Urinary bladder (tissue), 4 donors: ENCODE results near the gene KRTAP10-2. TPM values are rescaled to one million over a fixed set of nuclear protein-coding genes. Genes with fewer than 3 reads are reported as not detected.
A peak's percentile ranks its signal among the peaks of the same experiment; 100 is the strongest.
"Not testable (repeated sequence)": the region's sequence is repeated elsewhere in the genome, so short reads cannot be mapped to it uniquely, and the experiment has no call there.

Experiments used
- DNase-seq: peaks from one replicate; pipeline ENCODE4 v3.0.0-alpha.2; 2015; ENCODE audit errors: extremely low spot score
- H3K27ac ChIP-seq: one replicate; pipeline ENCODE4 v1.5.1; 2013; ENCODE audit warnings: low read depth, mild to moderate bottlenecking, moderate library complexity
- H3K36me3 ChIP-seq: one replicate; pipeline ENCODE4 v1.6.1; 2013; ENCODE audit warnings: mild to moderate bottlenecking, moderate library complexity; ENCODE audit not compliant: insufficient read depth
- H3K4me1 ChIP-seq: one replicate; pipeline ENCODE4 v1.6.1; 2013; ENCODE audit warnings: mild to moderate bottlenecking, moderate library complexity; ENCODE audit not compliant: insufficient read depth
- H3K4me3 ChIP-seq: one replicate; pipeline ENCODE4 v1.5.1; 2013; ENCODE audit warnings: low read depth, low read length
- WGBS: extraction: QIAGEN DNeasy Blood & Tissue Kit; methylation state at CpG from one replicate; pipeline ENCODE4 v1.1.7; 2013; 5-methylcytosine and 5-hydroxymethylcytosine counted together
- polyA plus RNA-seq: library from polyadenylated mRNA; stranded (reverse); fragments of 200-250 nt; gene quantifications from one replicate; pipeline ENCODE4 v1.2.3, GENCODE V29; 2013
- total RNA-seq: library from RNA; depleted of rRNA; stranded (reverse); fragments of >200 nt; gene quantifications from one replicate; pipeline ENCODE4 v1.2.3, GENCODE V29; 2014
- donor health status: healthy with polysubstance abuse.
- donor health status: healthy.

KRTAP10-2 gene
- total and polyA plus RNA-seq, 2 donors, result not detected

DNA sequence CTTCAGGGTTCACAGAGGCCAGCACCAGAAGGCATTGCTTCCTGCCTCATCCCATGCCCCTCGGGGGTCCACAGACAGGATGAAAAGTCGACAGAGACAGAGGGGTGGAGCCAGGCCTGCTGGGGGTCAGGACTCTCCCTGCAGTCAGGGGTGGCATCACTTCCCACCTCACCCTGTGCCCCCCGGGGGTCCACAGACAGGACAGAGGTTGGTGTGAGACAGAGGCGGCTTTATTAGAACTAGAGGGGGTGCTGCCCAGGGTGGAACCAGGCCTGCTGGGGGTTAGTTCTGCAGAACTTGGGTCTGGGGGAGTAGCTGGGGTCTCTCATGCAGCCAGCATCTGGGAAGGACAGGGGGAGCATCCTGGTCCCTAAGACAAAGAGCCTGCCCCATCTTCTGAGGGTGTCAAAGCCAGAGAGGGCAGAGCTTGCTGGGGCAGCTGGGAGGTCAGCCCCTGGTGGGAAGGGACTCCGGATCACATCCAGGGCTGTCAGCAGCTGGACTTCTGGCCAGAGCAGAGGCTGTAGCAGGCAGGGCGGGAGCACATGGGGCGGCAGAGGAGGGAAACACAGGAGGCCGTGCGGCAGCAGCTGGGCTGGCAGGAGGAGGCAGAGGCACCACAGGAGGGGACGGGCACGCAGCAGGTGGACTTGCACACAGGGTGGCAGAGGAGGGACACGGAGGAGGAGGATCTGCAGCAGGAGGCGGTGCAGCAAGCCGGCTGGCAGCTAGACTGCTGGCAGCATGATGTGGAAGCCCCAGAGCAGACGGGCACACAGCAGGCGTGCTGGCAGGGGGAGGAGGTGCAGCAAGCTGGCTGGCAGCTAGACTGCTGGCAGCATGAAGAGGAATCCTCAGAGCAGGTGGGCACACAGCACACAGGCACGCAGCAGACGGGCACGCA lies 39.8 kb upstream of the KRTAP10-2 start:
- not testable (repeated sequence) for H3K27ac ChIP-seq, DNase-seq, H3K4me3 ChIP-seq, H3K4me1 ChIP-seq, H3K36me3 ChIP-seq
- WGBS, result 57% methylated on average over 17 of the region's 19 CpGs

DNA sequence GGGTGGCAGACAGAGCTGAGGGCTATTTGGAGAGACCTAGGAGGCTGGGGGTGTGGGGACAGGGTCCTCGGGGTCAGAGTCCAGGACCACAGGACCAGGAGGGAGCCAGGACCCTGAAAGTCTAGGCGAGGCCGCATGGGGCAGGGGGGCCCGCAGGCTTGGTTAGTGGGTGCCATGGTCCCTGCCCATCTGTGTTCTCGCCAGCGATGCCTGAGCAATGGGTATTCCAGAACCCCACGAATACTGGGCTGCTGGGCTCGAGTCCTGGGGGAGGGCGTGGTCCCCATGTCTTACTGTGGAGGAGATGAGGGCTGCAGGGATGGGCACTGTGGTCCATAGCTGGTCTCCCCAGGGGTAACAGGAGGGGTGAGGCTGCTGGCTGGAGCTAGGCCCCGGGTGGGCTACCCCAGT lies 39.0 kb upstream of the KRTAP10-2 start:
- Histone ChIP-seq H3K4me1 (no peaks in the 10 kb centered on the region), H3K27ac (no peak overlapping the region), H3K36me3 (no peaks in the 10 kb centered on the region), H3K4me3 (no peak overlapping the region)
- no peak for DNase-seq
- 83% methylated on average over 10 of the region's 10 CpGs for WGBS

DNA sequence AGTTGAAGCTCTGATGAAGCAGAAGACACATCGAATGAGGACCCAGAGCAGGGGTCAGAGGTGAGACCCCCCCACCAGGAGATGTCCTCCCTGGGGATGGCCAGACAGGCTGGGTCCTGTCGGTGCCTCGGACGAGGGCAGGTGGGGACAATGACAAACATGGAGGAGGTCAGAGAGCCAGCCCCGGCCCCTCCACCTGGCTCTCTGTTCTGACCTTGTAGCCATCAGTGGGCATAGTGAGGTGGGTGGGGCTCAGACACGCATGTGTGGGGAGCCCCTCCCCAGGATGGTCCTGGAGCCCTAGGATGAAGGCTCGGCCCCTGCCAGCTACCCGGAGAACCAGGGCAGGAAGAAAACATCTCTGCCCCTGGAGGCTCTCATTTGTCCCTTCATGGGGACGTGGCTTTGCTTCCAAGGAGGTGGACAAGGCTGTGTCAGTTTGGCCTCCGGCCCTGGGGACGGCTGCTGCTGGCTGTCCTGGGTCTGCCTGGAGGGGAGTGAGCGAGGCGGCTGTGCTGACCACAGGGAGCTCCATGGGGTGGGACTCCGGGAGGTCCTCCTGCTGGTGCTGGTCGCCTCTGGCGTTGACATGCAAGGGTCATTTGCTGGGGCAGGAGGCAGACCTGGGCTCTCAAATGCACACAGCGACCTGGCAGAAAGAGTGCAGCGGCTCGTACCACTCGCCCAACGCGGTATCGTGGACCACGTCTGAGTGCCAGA lies 38.4 kb upstream of the KRTAP10-2 start:
- Histone ChIP-seq H3K4me1 (no peaks in the 10 kb centered on the region), H3K36me3 (no peaks in the 10 kb centered on the region), H3K27ac (no peak overlapping the region), H3K4me3 (no peak overlapping the region)
- 81% methylated on average over 24 of the region's 24 CpGs for WGBS
- DNase-seq, result no peak

DNA sequence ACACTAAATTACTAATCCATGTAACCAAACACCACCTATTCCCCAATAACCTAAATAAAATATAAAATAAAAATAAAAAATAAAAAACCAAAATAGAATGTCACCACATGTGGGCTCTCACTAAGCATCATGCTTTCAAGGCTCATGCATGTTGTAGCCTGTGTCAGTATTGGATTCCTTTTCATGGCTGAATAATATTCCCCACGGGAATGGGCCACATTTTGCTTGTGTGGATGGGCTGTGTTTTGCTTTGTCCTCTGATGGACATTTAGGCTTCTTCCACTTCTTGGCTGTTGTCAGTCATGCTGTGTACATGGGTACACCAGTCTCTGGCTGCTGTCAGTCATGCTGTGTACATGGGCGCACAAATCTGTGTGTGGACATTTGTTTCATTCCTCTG lies 37.8 kb upstream of the KRTAP10-2 start:
- H3K4me1 ChIP-seq, result no peaks in the 10 kb centered on the region
- no peak for DNase-seq
- WGBS, result 96% methylated on average over 2 of the region's 2 CpGs

DNA sequence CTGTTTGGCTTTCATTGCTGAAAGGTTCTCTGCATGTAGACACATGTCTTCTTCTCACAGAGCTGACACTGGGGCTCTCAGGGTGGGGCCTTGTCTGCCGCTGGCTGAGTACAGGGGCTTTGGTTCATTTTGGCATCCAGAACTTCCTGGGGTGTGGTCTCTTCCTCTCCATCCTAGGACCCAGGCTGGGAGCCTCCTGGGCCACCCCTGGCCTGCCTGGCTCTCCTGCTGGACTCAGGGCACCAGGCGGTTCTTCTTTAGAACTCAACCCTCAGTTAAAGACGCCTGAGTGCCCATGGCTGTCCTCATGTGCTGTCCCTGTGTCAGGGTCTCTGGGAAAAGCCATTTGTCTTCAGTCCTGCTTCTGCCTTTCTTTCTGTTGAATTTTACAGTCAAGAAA lies 34.6 kb upstream of the KRTAP10-2 start:
- Histone ChIP-seq H3K4me1 (no peaks in the 10 kb centered on the region), H3K4me3 (no peak overlapping the region), H3K27ac (no peak overlapping the region), H3K36me3 (no peaks in the 10 kb centered on the region)
- no peak for DNase-seq
- WGBS, result 85% methylated on average over 3 of the region's 3 CpGs

More for the DNA sequence above, 37.8 kb upstream of the KRTAP10-2 start:
- H3K36me3 ChIP-seq, result no peaks in the 10 kb centered on the region
- no peak overlapping the region for H3K27ac ChIP-seq
- H3K4me3 ChIP-seq, result no peak overlapping the region

DNA sequence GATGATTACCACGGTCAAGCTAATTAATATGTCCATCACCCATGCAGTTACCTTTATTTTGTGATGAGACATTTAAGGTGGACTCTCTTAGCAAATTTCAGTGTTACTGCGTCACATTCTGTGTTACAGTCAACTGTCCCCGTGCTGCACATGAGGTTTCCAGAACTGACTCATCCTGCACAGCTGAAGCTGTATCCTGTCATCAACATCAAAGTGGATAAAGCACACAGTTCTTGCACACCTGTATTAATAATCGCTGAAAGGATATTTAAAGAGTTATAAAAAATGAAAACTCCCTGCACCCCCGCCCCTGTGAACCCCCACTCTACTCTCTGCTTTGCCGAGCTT lies 32.5 kb upstream of the KRTAP10-2 start:
- DNase-seq, result no peak
- H3K4me1 ChIP-seq, result no peaks in the 10 kb centered on the region
- no peak overlapping the region for H3K27ac ChIP-seq
- H3K36me3 ChIP-seq, result no peaks in the 10 kb centered on the region
- H3K4me3 ChIP-seq, result no peak overlapping the region
- 50% methylated on average over 6 of the region's 6 CpGs for WGBS

DNA sequence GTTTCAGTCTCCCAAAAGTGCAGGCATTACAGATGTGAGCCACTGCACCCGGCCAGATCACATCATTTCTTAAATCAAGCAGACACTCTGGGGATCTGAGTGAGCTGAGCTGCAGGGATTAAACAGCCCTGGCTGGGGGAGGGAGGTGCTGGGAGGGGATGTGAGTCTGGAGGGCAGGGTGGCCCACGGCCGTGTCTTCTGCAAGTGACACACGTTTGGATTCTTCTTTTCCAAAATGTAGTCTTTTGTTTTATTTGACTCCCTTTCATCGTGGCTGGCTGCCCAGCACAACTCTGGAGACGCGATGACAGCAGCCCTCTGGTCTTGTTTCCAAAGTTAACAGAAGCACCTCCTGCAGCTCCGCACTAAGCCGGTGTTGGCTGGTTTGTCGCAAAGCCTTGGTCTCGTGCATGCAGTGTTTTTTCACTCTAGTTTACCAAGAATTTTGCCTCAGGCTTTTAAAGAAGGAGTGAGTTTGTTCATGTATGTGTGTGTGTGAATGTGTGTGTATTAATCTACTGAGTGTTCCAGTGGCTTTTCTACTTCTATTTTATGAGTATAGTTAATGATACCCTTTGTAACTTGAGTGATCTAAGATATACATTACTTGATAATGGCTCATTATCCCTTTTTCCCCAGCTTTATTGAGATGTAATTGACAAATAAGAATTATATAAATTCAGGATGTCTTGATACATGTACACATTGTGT lies 31.9 kb upstream of the KRTAP10-2 start:
- Histone ChIP-seq H3K4me1 (no peaks in the 10 kb centered on the region), H3K4me3 (no peak overlapping the region), H3K36me3 (no peaks in the 10 kb centered on the region), H3K27ac (no peak overlapping the region)
- peak; percentile 23 for DNase-seq
- 13% methylated on average over 11 of the region's 11 CpGs for WGBS

DNA sequence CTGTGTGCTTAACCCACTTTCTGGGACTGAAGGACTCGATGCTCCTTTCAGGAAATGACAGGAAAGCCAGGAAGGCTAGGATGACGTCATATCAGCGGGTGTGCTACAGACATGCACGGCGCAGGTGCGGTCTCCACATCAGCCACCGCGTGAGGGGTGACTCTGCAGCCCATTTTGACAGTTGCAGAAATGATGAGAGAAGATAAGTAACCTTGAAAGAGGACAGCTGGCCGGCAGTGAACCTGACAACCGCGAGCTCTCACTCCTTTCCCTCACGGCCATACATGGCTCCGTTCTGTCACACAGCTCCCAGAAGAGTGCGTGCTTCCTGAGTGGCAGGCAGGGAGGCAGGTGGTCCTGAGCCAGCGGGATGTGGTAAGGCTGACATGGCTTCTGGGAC lies 30.8 kb upstream of the KRTAP10-2 start:
- DNase-seq, result no peak
- 77% methylated on average over 15 of the region's 15 CpGs for WGBS
- no peaks in the 10 kb centered on the region for H3K4me1 ChIP-seq
- H3K27ac ChIP-seq, result no peak overlapping the region
- no peak overlapping the region for H3K4me3 ChIP-seq
- no peaks in the 10 kb centered on the region for H3K36me3 ChIP-seq

DNA sequence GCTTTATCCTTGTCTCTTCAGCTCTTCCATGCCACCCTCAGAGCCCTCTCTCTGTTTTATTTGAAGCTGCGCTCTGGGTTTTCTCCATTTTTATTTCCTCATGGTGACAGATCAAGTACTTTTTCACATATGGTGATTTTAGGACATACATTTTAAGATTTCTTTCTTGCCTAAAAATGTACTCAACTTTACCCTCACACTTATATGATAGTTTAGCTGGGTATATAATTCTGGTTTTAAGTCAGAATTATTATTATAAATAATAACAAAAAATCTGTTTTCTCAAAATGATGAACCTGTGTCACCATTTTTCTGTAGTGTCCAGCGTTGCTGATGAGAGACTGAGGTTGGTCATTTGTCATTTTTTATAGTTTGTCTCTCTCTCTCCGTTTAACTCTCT lies 29.9 kb upstream of the KRTAP10-2 start:
- no peak for DNase-seq
- WGBS, result 83% methylated on average over 3 of the region's 3 CpGs
- no peaks in the 10 kb centered on the region for H3K4me1 ChIP-seq
- H3K4me3 ChIP-seq, result no peak overlapping the region
- no peaks in the 10 kb centered on the region for H3K36me3 ChIP-seq
- no peak overlapping the region for H3K27ac ChIP-seq

DNA sequence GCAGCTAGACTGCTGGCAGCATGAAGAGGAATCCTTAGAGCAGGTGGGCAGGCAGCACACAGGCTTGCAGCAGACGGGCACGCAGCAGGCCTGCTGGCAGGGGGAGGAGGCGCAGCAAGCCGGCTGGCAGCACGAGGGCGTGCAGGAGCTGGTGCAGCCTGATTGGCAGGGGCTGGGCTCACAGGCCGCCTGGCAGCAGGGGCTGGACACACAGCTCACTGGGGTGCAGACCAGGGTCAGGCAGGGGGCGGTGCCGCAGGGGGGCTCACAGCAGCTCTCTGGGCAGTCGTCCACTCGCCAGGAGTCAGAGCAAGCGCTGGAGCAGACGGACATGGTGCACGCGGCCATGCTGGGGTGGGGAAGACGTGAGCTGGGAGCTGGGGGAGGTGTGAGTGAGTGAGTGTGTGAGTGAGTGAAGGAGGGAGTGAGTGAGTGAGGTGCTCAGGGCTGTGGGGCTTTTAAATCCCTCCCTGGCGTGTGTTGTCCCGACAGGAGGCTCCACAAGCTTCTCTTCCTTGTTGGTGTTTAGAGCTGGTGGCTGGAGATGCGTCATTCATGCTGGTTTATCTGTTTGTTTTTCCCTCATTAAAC lies 29.0 kb upstream of the KRTAP10-2 start, which contains the start of gene KRTAP10-5:
TSS of gene KRTAP10-5 (minus strand) at position 374 of the 591 bp plus-strand sequence. CDS start at position 348, 26 bp downstream.
- H3K4me3 ChIP-seq, DNase-seq, H3K4me1 ChIP-seq, H3K36me3 ChIP-seq, H3K27ac ChIP-seq: not testable (repeated sequence)
- 41% methylated on average over 19 of the region's 19 CpGs for WGBS

DNA sequence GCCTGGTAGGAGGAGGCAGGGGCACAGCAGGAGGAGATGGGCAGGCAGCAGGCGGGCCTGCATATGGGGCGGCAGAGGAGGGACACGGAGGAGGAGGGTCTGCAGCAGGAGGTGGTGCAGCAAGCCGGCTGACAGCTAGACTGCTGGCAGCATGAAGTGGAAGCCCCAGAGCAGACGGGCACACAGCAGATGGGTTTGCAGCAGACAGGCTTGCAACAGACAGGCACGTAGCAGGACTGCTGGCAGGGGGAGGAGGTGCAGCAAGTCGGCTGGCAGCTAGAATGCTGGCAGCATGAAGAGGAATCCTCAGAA lies 28.5 kb upstream of the KRTAP10-2 start:
- H3K36me3 ChIP-seq, result no peaks in the 10 kb centered on the region
- H3K4me1 ChIP-seq, result no peaks in the 10 kb centered on the region
- H3K27ac ChIP-seq, result no peak overlapping the region
- no peak for DNase-seq
- H3K4me3 ChIP-seq, result no peak overlapping the region
- WGBS, result 76% methylated on average over 7 of the region's 7 CpGs

DNA sequence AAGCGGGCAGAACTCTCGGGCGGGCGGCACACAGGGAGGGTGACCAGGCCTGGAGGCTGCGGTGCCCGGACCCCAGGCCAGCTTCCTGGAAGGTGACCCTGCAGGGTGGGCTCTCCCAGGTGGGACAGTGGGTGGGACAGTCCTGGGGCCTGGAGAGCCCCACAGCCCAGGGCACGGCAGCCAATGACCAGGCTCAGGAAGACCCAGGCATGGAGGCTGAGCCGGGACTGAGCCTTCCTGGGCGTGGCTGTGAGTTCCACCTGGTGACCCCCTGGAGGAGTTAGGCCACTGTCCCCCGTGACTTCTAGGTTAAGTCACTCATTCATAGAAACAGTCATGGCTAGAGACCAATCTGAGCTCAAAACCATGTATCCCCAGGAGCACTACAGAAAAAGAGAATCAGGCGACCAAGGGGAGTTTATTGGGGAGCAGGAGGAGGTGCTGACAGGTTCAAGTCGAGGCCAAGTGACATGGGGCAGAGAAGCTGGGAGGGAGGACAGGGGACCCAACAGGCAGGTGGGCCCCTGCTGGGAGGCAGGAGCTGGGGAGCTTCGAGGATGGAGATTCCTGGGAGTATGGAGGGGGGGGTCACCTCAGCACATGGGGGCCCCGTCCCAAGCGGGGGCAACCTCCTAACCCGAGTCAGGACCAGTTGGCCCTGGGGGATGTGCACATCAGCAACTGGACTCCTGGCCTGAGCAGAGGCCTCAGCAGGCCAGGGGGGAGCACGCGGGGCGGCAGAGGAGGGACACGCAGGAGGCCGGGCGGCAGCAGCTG lies 27.9 kb upstream of the KRTAP10-2 start:
- H3K36me3 ChIP-seq, result no peaks in the 10 kb centered on the region
- no peaks in the 10 kb centered on the region for H3K4me1 ChIP-seq
- H3K4me3 ChIP-seq, result no peak overlapping the region
- no peak overlapping the region for H3K27ac ChIP-seq
- WGBS, result 73% methylated on average over 22 of the region's 22 CpGs
- no peak for DNase-seq
